ENCODE data around the gene ZDHHC7.

ZDHHC7 gene

GRCh38 chr16:84988328-84989080 lies 22.8 kb downstream of the ZDHHC7 start:
- no peak for ATAC-seq
- TF ChIP-seq ZFP3 (CRISPR knock-in tag; IDR thresholded peaks at IDR 0.05) = no peak
- TF ChIP-seq PATZ1 (CRISPR knock-in tag; IDR thresholded peaks at IDR 0.05; ENCODE audit: borderline replicate concordance) = no peak
- TF ChIP-seq OSR1 (CRISPR knock-in tag; IDR thresholded peaks at IDR 0.05) = no peak
- no peak for TF ChIP-seq PPARA (CRISPR knock-in tag; IDR thresholded peaks at IDR 0.05; ENCODE audit: borderline replicate concordance)
- TF ChIP-seq ZNF70 (CRISPR knock-in tag; IDR thresholded peaks at IDR 0.05) = no peak
- no peak for TF ChIP-seq CREB5 (CRISPR knock-in tag; IDR thresholded peaks at IDR 0.05; ENCODE audit: low read depth)
- no peak for TF ChIP-seq ESRRG (CRISPR knock-in tag; IDR thresholded peaks at IDR 0.05)
- no peak for TF ChIP-seq RARB (CRISPR knock-in tag; IDR thresholded peaks at IDR 0.05)
- no peak for TF ChIP-seq ZFP30 (CRISPR knock-in tag; IDR thresholded peaks at IDR 0.05)

DNA sequence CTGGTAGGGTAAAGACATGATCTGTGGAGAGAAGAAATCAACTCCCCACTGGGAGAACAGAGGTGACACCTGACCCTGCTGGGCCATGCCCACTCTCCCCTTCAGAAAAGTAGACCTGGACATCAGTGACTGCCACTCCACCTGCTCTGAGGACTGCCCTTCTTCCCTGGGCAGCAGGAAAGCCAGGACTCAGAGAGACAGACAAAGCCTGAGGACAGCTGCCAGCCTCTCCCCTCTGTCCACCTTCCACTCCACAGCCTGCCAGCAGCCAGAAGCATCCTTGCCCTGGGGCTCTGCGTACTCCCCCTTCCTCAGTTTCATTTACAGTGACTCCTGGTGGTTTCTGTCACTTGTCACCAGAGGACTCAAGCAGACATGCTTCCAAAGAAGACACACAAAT lies 24.5 kb downstream of the ZDHHC7 start:
- ATAC-seq = no peak
- TF ChIP-seq SNAI2 (CRISPR knock-in tag; IDR thresholded peaks at IDR 0.05) (no peak), ARNTL (CRISPR knock-in tag; IDR thresholded peaks at IDR 0.05; ENCODE audit: borderline replicate concordance, low read depth) (no peak), TOX (CRISPR knock-in tag; IDR thresholded peaks at IDR 0.05; ENCODE audit: borderline replicate concordance) (no peak), ZFP3 (CRISPR knock-in tag; IDR thresholded peaks at IDR 0.05) (no peak), ZC3H10 (CRISPR knock-in tag; IDR thresholded peaks at IDR 0.05) (no peak), ZNF8 (CRISPR knock-in tag; IDR thresholded peaks at IDR 0.05) (no peak), CSDC2 (CRISPR knock-in tag; IDR thresholded peaks at IDR 0.05) (no peak), ZNF70 (CRISPR knock-in tag; IDR thresholded peaks at IDR 0.05) (no peak), GLIS3 (CRISPR knock-in tag; IDR thresholded peaks at IDR 0.05) (no peak)
- TF ChIP-seq, protein P1, sequence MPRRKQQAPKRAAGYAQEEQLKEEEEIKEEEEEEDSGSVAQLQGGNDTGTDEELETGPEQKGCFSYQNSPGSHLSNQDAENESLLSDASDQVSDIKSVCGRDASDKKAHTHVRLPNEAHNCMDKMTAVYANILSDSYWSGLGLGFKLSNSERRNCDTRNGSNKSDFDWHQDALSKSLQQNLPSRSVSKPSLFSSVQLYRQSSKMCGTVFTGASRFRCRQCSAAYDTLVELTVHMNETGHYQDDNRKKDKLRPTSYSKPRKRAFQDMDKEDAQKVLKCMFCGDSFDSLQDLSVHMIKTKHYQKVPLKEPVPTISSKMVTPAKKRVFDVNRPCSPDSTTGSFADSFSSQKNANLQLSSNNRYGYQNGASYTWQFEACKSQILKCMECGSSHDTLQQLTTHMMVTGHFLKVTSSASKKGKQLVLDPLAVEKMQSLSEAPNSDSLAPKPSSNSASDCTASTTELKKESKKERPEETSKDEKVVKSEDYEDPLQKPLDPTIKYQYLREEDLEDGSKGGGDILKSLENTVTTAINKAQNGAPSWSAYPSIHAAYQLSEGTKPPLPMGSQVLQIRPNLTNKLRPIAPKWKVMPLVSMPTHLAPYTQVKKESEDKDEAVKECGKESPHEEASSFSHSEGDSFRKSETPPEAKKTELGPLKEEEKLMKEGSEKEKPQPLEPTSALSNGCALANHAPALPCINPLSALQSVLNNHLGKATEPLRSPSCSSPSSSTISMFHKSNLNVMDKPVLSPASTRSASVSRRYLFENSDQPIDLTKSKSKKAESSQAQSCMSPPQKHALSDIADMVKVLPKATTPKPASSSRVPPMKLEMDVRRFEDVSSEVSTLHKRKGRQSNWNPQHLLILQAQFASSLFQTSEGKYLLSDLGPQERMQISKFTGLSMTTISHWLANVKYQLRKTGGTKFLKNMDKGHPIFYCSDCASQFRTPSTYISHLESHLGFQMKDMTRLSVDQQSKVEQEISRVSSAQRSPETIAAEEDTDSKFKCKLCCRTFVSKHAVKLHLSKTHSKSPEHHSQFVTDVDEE (CRISPR knock-in tag; IDR thresholded peaks at IDR 0.05) = no peak

GRCh38 chr16:84986102-84986501 lies 25.2 kb downstream of the ZDHHC7 start:
- no peak for ATAC-seq
- TF ChIP-seq ESRRG (CRISPR knock-in tag; IDR thresholded peaks at IDR 0.05) = no peak
- no peak for TF ChIP-seq ZNF565 (CRISPR knock-in tag; conservative IDR thresholded peaks at IDR 0.05; ENCODE audit: low read depth)

DNA sequence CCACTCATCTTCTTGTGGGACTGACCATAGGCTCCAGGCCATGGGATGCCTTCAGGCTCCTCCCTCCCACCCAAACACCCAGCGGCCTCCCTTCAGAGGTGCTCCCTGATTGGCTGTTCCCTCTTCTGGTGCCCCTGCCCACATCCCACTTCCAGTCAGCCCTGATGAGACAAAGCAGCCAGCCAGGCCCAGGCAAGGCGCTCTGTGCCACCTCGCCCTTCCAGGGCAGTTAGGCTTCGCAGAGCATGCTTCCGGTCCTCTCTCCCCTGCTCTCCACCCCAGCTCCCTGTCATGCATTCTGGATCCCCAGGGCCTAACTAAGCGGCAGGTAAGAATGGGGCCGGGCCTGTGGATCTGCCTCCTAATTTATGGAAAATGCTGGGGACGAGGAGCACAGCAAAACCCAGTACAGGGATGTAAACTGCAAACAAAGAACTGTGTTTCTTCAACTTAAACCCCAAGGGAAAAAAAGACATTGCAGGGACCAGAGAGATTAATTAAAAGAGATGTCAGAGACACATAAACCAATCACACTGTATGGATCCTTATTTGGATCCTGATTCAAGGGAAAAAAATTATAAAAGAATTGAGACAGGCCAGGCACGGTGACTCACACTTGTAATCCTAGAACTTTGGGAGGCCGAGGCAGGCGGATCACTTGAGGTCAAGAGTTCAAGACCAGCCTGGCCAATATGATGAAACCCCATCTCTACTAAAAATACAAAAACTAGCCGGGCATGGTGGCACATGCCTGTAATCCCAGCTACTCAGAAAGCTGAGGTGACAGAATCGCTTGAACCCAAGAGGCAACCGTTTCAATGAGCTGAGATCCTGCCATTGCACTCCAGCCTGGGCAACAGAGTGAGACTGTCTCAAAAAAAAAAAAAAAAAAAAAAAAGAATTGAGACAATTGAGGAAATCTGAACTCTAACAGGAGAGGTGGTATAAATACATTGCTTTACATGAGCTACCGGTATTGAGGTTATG lies 26.0 kb downstream of the ZDHHC7 start:
- no peak for TF ChIP-seq GLIS3 (CRISPR knock-in tag; IDR thresholded peaks at IDR 0.05)
- peak; percentile 59; the same call in 1 of the 2 replicates for TF ChIP-seq OSR1 (CRISPR knock-in tag; IDR thresholded peaks at IDR 0.05)
- TF ChIP-seq, protein P2, sequence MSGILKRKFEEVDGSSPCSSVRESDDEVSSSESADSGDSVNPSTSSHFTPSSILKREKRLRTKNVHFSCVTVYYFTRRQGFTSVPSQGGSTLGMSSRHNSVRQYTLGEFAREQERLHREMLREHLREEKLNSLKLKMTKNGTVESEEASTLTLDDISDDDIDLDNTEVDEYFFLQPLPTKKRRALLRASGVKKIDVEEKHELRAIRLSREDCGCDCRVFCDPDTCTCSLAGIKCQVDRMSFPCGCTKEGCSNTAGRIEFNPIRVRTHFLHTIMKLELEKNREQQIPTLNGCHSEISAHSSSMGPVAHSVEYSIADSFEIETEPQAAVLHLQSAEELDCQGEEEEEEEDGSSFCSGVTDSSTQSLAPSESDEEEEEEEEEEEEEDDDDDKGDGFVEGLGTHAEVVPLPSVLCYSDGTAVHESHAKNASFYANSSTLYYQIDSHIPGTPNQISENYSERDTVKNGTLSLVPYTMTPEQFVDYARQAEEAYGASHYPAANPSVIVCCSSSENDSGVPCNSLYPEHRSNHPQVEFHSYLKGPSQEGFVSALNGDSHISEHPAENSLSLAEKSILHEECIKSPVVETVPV (CRISPR knock-in tag; IDR thresholded peaks at IDR 0.05) = no peak
- 0 out of 2 replicates have a peak, but pooled peaks have one; percentile 12 for TF ChIP-seq ISL1 (CRISPR knock-in tag; IDR thresholded peaks at IDR 0.05)
- no peak for TF ChIP-seq ARNTL (CRISPR knock-in tag; IDR thresholded peaks at IDR 0.05; ENCODE audit: borderline replicate concordance, low read depth)
- no peak for TF ChIP-seq TOX (CRISPR knock-in tag; IDR thresholded peaks at IDR 0.05; ENCODE audit: borderline replicate concordance)
- ATAC-seq = peak; percentile 89
